Mucosa of descending colon (tissue), 3 donors: ENCODE data around the gene COBL. TPM values are rescaled to one million over a fixed set of nuclear protein-coding genes. Genes with fewer than 3 reads are reported as not detected.
A peak's percentile ranks its signal among the peaks of the same experiment; 100 is the strongest.

Experiments used
- ATAC-seq: fragments of 200-7000 bp; cut with Tn5 transposase; one replicate; pipeline ENCODE4 v1.9.1; 2020; ENCODE audit warnings: mild to moderate bottlenecking, moderate library complexity
- DNase-seq, 3 donors: peaks; one replicate each; pipeline ENCODE4 v3.0.0-alpha.2; 2020
- H3K36me3 ChIP-seq: fragments of 200-600 bp; one replicate; pipeline ENCODE4 v1.8.0; 2021; ENCODE audit warnings: low read depth, mild to moderate bottlenecking
- H3K4me1 ChIP-seq: fragments of 200-600 bp; one replicate; pipeline ENCODE4 v1.8.0; 2021; ENCODE audit warnings: low read depth, mild to moderate bottlenecking
- H3K4me3 ChIP-seq: fragments of 200-600 bp; one replicate; pipeline ENCODE4 v1.8.0; 2021; ENCODE audit warnings: mild to moderate bottlenecking
- H3K9me3 ChIP-seq: fragments of 200-600 bp; one replicate; pipeline ENCODE4 v1.8.0; 2021; ENCODE audit warnings: mild to moderate bottlenecking
- intact Hi-C, 2 donors: fragments of 100-400 bp; cut with DNase I in 1 of 2; cut with micrococcal nuclease in 1 of 2; formaldehyde crosslinking; loops; one replicate each; pipeline versions ENCODE4 v1.11.0 to v1.11.1; 2022; cut with DNase I, micrococcal nuclease
- total RNA-seq, 3 donors: library from RNA; stranded (reverse); fragmentation: NEBNext Ultra II Directional in 2 of 3; extraction: Animal tissue kit (Norgen Biotek cat#: 25700) in 2 of 3; gene quantifications; one replicate each; pipeline versions ENCODE4 v1.2.1 to v1.2.4, GENCODE V29; 2021 to 2023
- TF ChIP-seq, protein P1 (sequence below): fragments of 200-600 bp; IDR thresholded peaks from one replicate; pipeline ENCODE4 v1.8.0; 2022; ENCODE audit warnings: antibody characterized with exemption, mild to moderate bottlenecking
- donor health status: DM: no; HTN: no; CAD: no; lungs with moderate emphysema.
- donor health status: DM: no; HTN: no; CAD: no.
- donor health status: DM: no; HTN: yes; CAD: no.

The COBL gene
- total RNA-seq, 3 donors from 2014 or later = 48.6 to 91.8 (median 56.6) TPM

DNA sequence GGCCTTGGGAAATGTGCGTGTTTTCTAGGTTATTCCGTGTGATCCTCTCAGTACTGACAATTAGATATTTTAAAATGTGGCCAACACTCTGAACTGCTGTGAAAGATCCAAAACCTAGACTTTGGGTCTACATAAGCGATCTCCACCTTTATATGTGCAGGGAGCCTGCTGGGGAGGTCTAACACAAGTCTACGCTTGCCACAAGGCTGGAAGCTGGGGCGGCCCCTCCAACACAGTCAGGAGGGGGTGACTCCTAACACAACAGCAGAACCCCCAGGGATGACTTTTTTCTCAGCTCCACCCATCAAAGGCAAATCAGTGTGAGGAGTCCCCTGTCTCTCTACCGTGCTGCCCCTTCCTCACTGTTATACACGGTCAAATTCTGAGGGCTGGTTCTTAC, 202.6 kb downstream of the COBL start:
- intact Hi-C loops = no loop called here
- no peak for DNase-seq
- no peak overlapping the region for H3K4me3 ChIP-seq
- H3K9me3 ChIP-seq = no peaks in the 10 kb centered on the region
- TF ChIP-seq, protein P1, sequence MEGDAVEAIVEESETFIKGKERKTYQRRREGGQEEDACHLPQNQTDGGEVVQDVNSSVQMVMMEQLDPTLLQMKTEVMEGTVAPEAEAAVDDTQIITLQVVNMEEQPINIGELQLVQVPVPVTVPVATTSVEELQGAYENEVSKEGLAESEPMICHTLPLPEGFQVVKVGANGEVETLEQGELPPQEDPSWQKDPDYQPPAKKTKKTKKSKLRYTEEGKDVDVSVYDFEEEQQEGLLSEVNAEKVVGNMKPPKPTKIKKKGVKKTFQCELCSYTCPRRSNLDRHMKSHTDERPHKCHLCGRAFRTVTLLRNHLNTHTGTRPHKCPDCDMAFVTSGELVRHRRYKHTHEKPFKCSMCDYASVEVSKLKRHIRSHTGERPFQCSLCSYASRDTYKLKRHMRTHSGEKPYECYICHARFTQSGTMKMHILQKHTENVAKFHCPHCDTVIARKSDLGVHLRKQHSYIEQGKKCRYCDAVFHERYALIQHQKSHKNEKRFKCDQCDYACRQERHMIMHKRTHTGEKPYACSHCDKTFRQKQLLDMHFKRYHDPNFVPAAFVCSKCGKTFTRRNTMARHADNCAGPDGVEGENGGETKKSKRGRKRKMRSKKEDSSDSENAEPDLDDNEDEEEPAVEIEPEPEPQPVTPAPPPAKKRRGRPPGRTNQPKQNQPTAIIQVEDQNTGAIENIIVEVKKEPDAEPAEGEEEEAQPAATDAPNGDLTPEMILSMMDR = no peak
- ATAC-seq = no peak
- H3K36me3 ChIP-seq = no peaks in the 10 kb centered on the region
- no peaks in the 10 kb centered on the region for H3K4me1 ChIP-seq

- ATAC-seq (no peak), DNase-seq (no peak)
- Histone ChIP-seq H3K4me3 (no peak overlapping the region), H3K4me1 (no peaks in the 10 kb centered on the region), H3K36me3 (no peaks in the 10 kb centered on the region), H3K9me3 (no peaks in the 10 kb centered on the region)
- intact Hi-C loops = no loop called here
- TF ChIP-seq, protein P1 = no peak
Measured at GRCh38 chr7:51113560-51113959, 203.0 kb downstream of the COBL start.

- Histone ChIP-seq H3K4me3 (no peak overlapping the region), H3K4me1 (no peaks in the 10 kb centered on the region), H3K9me3 (no peaks in the 10 kb centered on the region), H3K36me3 (no peaks in the 10 kb centered on the region)
- DNase-seq = no peak
- TF ChIP-seq, protein P1 = no peak
- ATAC-seq = no peak
- intact Hi-C loops = no loop called here
Measured at GRCh38 chr7:51111241-51111940, 205.2 kb downstream of the COBL start.

GRCh38 chr7:51108134-51108533, 208.5 kb downstream of the COBL start:
- peak; percentile 15 for ATAC-seq

DNA sequence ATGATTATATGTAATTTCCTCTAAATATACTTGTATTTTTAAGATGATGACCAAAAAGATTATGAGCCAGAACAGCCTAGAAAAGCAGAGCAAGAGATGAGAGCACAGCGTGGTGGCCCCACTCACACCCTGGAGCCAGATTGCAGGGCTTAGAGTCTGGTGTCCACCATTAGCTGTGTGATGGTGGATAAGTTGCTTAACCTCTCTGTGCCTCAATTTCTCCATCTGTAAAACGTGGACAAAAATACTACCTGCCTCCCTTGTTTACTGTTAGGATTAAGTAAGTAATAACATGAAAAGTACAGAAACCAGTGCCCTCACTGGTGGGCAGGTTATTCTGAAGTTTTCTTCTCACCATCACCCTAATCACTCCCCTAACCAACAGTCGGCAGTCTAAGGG, 212.3 kb downstream of the COBL start:
- ATAC-seq (no peak), DNase-seq (no peak)
- intact Hi-C loops = no loop called here
- H3K4me1 ChIP-seq = no peaks in the 10 kb centered on the region
- TF ChIP-seq, protein P1 = no peak
- H3K4me3 ChIP-seq = no peak overlapping the region
- no peaks in the 10 kb centered on the region for H3K36me3 ChIP-seq
- H3K9me3 ChIP-seq = no peaks in the 10 kb centered on the region

More at GRCh38 chr7:51108134-51108533, 208.5 kb downstream of the COBL start:
- Histone ChIP-seq H3K4me3 (no peak overlapping the region), H3K9me3 (no peaks in the 10 kb centered on the region), H3K4me1 (no peaks in the 10 kb centered on the region), H3K36me3 (no peaks in the 10 kb centered on the region)
- DNase-seq = no peak
- intact Hi-C loops = no loop called here
- TF ChIP-seq, protein P1 = no peak
